ENCODE data around the gene SPTAN1.

The SPTAN1 gene

DNA sequence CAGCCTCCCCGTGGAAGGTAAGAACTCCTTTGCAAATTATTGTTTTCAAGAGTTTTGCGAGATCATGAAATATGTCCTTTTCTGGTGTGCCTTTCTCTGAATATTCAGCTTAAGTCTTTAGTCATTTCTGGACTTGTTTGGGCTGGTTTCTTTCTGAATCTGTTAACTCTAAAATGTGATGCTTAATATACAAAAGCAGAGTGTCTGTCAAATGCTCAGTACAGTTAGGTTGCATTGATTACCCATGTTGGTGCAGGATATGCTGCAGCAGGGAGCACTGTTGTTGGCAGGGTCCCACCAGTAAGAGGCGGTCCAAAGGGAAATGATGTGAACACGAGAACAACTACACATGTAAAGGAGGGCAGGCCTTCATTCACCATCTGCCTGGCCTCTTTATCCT is 47.7 kb downstream of the SPTAN1 start:
- DNase-seq (ENCODE audit: low read depth in 2 of 2), result no peak

DNA sequence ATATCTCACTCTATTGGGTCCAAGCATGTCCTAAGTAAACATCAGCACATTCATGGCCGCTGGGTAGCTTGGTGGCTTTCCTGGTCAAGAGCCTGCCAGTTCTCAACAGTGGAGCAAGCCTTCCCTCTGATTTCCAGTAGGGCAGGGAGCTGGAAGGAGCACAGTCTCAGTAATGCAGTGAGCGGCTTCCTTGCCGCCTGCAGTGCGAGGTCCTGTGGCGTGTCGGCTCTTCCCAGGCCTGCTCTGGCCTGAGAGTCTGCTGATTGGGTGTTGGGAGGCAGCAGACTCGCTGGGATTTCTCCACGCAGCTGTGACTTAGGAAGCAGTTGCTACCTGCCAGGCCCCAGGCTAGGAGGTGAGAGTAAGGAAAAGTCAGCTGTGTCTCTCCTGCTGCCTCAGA is 51.3 kb downstream of the SPTAN1 start:
- no peak for DNase-seq (ENCODE audit: low read depth in 2 of 2)

DNA sequence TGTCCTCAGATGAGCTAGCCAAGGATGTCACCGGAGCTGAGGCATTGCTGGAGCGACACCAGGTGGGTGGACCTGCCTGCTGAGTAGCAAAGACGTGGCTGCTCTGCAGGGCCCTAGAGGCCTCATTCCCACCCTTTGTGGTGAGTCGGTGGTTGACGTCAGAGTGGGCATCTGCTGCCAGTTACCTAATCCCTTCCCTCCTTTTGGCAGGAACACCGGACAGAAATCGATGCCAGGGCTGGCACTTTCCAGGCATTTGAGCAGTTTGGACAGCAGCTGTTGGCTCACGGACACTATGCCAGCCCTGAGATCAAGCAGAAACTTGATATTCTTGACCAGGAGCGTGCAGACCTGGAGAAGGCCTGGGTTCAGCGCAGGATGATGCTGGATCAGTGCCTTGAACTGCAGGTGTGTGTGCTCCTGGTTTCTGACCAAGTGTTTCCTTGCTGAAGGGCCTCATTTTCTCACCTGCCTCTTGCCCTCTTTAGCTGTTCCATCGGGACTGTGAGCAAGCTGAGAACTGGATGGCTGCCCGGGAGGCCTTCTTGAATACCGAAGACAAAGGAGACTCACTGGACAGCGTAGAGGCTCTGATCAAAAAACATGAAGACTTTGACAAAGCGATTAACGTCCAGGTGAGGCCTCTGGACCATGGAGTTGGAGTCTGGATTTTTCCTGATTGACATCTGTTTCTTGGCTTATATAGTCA is 55.4 kb downstream of the SPTAN1 start:
- DNase-seq (ENCODE audit: low read depth in 2 of 2), result no peak

DNA sequence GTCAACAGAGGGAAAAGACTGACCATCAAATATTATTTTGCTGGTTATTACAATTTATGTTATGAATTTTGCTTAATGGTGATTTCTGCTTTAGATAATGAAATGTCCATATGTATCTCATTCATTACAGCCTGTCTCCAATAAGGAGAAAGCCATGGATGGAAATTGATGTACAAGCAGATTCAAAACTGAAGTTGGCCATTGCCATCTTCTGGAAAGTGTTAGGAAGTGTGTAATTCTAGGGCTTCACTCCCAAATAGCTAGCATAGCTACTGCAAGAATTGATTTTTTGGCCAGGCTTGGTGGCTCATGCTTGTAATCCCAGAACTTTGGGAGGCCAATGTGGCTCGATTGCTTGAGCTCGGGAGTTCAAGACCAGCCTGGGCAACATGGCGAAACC is 58.5 kb downstream of the SPTAN1 start:
- no peak for DNase-seq (ENCODE audit: low read depth in 2 of 2)

DNA sequence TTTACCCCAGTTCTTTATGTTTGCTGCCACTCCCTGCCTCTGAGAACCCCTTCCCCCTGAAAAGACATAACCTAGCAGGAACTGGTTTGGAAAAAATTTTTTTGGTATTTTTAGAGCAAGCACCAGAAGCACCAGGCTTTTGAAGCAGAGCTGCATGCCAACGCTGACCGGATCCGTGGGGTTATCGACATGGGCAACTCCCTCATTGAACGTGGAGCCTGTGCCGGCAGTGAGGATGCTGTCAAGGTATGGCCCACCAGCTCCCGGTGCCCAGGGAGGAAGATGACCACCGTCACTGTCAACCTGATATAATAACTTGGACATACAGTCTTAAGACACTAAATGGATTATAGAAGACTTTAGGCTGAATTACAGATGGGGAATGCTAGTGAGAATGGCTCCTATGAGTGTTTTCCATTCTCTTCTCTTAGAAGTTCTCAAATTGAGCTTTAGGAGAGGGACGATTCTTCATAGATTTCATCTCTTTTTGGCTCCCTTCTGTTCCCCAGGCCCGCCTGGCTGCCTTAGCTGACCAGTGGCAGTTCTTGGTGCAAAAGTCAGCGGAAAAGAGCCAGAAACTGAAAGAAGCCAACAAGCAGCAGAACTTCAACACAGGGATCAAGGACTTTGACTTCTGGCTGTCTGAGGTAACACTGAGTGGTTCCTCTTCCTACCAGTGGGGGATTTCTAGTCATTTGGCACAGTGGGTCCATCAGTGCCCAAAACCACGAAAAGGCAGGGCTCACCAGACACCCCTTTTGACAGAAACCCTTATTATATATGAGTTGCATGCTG is 59.4 kb downstream of the SPTAN1 start:
- DNase-seq (ENCODE audit: low read depth in 2 of 2), result no peak

DNA sequence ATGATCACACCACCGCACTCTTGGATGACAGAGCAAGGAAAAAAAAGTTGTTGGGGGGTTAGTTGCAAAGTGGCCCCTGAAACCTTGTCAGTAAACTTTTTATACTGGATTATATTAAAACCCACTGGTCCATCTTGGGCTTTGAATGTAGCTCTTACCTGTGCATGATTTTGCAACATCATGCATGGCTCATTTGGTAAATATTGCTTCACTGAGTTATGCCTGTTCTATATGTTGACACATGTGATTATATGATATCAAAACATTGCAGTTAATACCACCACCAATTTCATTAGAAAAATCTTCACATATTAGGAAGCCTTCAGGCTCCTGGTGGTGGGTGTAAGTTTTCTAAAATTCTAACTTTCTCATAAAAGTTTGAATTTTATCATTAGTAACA is 62.3 kb downstream of the SPTAN1 start:
- no peak for DNase-seq (ENCODE audit: low read depth in 2 of 2)

DNA sequence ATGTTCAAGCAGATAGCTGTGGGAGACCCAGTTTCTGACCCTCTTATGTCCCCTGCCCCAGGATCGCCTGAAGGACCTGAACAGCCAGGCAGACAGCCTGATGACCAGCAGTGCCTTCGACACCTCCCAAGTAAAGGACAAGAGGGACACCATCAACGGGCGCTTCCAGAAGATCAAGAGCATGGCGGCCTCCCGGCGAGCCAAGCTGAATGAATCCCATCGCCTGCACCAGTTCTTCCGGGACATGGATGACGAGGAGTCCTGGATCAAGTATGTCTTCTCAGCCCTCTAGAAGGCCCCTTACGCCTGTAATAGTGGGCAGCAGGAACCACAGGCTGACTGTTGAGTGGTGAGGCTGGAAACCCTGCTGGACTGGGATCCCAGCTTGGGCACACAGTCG is 63.2 kb downstream of the SPTAN1 start:
- no peak for DNase-seq (ENCODE audit: low read depth in 2 of 2)

DNA sequence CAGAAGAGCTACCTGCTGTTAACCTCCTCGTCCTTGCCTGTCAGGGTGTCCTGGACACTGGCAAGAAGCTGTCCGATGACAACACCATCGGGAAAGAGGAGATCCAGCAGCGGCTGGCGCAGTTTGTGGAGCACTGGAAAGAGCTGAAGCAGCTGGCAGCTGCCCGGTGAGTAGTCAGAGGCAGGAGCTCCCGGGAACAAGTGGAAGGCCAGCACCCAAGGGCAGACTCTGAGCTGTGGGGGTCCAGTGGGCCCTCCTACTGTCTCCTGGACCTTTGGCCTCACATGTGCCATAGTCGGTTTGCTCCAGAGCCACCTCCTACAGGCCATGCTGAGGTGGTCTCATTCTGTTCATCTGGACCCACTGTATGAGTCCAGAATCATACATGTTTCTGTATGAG is 65.6 kb downstream of the SPTAN1 start:
- DNase-seq (ENCODE audit: low read depth in 2 of 2), result no peak

DNA sequence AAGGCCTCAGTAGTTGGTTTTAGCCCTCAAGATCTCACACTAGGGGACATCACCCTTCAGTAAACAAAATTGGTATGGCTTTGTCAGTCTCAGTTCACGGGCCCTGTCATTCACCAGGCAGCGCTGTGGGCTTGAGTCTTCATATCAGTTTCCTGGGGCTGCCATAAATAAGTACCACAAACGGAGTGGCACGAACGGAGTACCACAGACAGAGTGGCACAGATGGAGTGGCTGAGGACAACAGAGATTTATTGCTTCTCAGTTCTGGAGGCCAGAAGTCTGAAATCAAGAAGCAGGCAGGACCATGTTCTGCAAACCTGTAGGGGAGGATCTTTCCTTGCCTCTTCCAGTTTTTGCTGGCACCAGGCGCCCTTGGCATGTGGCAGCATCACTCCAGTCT is 66.7 kb downstream of the SPTAN1 start:
- no peak for DNase-seq (ENCODE audit: low read depth in 2 of 2)

DNA sequence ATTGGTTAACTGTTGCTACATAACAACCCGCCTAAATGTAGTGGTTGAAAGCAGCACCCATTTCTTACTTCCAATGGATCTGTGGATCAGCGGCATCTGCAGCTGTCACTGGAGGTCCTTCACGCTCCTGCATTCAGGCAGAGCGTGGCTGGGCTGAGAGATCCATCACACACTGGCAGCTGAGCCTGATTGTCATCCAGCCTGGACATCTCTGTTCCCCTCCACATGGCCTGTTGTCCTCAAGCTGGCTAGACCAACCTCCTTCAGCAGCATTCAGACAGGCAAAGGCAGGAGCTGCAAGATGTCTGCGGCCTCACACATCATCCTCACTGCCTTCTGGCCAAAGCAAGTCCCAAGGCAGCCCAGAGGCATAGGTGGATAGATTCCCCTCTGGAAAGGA is 67.4 kb downstream of the SPTAN1 start:
- no peak for DNase-seq (ENCODE audit: low read depth in 2 of 2)

DNA sequence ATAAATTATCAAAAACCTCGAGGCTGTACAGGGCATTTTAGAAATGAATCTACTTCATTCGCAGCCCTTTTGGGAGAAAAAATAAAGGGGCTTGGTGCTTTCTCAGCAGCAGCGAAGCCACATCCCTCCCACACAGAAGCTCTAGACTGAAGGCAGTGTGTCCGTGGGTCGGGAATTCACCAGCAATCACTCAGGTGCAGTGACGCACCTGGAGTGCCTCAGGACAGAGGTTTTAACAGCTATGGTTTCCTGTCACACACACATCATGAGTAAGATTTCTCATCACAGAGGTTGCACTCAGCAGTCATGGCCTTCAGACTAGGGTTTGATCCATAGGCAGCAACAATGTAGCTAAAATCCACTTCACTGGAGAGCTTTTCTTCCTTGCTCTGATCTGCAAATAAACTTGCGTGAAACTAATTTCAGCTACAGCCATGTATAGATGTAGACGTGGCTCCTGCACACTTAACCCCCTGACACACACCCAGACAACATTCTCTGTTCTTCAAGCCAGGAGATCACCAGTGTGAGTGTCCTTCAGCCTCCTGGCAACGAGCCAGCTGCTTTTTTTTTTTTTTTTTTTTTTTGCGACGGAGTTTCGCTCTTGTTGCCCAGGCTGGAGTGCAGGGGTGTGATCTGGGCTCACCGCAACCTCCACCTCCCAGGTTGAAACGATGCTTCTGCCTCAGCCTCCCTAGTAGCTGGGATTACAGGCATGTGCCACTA is 69.5 kb downstream of the SPTAN1 start:
- no peak for DNase-seq (ENCODE audit: low read depth in 2 of 2)

DNA sequence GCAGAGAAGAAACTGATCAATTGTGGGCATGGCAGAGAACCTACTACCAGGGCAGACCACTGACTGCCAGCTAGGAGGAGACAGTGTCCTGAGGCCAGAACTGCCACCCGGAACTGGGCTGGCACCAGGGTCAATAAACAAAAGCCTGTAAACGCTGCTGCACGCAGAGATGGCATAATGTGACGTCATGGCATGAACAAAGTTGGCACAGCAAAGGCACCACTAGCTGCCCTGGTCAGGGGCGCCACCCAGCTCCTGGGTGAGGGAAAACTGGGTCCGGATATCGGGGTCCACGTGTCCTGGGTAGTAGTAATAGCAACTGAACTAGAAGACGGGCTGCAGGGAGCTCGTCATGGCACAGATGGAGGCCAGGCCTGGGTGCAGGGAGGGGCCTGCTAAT is 72.2 kb downstream of the SPTAN1 start:
- no peak for DNase-seq (ENCODE audit: low read depth in 2 of 2)

DNA sequence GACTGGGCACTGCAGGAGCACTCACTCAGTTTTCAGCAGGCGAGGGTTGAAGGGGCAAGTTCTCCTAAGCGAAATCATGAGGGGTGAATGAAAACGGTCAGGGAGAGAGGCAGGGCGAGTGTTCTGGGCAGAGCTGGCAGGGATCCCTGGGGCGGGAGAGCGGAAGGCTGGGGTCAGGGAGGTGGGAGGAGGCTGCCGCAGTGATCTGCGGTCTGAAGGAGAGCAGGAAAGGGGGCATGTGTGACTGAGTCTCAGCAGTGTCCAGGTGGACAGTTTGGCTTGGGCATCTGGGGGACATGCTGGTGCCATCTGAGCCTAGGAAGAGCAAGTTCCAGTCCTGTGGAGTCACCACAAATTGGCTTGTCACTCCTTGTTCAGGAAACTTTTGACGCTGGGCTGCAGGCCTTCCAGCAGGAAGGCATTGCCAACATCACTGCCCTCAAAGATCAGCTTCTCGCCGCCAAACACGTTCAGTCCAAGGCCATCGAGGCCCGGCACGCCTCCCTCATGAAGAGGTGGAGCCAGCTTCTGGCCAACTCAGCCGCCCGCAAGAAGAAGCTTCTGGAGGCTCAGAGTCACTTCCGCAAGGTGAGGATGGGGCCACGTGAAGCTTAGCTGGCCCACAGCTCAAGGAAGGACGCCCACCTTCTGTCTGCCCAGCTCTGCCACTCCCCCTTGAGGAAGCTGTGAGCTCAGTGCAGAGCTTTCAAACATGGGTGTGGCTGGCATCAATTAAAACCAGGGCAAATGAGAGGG is 73.2 kb downstream of the SPTAN1 start:
- no peak for DNase-seq (ENCODE audit: low read depth in 2 of 2)

DNA sequence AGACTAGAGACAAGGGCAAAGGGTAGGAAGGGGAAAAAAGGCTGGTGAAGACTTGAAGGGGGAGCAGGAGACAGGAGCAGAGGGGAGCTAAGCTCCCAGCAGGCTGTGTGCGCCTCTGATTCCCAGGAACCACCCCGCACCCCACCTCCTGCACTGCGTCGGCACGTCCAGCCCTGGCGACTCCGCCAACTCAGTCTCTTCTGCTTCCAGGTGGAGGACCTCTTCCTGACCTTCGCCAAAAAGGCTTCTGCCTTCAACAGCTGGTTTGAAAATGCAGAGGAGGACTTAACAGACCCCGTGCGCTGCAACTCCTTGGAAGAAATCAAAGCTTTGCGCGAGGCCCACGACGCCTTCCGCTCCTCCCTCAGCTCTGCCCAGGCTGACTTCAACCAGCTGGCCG is 73.8 kb downstream of the SPTAN1 start:
- no peak for DNase-seq (ENCODE audit: low read depth in 2 of 2)

DNA sequence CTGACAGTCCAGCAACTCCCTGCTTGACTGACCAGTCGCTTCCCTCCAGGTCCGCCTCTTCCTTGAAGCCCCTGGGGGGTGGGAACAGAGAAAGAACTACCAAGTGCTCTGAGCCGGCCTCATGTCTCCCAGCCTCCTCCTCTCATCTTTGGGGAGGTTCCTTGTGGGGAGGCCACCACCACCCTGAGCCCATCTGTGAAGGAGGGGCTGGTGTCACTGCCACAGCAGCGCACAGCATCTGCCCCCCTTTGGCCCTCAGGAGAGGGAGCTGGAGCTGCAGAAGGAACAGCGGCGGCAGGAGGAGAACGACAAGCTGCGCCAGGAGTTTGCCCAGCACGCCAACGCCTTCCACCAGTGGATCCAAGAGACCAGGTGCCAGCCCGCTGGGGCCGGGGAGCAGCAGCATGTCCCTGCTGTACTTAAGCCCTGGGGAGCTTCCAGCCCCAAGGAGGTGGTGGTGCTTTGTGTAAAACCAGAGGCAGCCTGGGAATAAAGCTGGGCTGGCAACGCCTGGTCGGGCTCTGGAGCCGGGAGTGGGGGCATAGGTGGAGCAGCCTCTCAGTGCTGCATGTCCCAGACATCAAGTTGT is 74.8 kb downstream of the SPTAN1 start:
- no peak for DNase-seq (ENCODE audit: low read depth in 2 of 2)

DNA sequence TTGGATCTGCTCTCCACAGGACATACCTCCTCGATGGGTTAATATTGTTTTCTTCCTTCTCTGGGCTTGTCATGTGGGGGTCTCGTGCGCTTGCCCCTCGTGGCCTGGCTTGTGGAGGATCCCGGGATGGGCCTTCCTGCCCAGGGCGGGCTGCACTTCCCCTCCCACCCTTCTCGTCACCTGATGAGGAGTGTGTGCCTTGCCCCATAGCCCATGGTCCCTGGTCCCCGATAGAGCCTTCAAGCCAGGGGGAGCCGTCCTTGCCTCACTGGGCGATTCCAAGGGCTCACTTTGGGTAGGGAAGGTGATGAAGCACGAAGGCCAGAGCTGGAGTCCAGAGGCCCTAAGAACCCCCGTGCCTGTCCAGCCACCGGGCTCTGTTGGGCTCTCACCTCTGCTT is 75.5 kb downstream of the SPTAN1 start:
- no peak for DNase-seq (ENCODE audit: low read depth in 2 of 2)

DNA sequence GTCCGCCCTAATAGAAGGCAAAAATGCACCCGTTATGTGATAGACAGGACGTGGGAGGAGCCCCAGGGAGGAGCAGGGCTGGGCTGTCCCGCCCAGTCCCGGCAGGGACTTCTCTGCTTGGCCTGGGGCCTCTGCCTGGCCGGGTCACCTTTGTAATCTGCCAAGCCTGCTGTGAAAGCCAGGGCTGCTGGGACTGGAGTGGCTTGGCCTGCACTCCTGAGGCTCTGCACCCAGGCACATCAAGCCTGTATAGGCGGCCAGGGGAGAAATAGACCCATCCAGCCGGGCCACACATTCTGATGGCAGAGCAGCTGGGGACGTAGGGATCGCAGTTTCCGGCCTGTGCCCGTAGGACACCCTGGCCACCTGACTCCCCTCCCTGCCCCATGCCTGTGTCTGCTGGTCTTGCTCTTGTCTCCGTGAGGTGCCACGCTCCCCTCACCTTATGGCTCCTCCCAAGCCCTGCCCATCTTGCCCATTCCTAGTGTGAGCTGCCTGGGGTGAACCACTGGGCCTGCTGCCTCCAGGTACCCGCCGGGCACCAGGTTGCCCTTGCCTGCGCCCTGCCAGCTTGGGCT is 76.2 kb downstream of the SPTAN1 start:
- DNase-seq (ENCODE audit: low read depth in 2 of 2), result no peak

DNA sequence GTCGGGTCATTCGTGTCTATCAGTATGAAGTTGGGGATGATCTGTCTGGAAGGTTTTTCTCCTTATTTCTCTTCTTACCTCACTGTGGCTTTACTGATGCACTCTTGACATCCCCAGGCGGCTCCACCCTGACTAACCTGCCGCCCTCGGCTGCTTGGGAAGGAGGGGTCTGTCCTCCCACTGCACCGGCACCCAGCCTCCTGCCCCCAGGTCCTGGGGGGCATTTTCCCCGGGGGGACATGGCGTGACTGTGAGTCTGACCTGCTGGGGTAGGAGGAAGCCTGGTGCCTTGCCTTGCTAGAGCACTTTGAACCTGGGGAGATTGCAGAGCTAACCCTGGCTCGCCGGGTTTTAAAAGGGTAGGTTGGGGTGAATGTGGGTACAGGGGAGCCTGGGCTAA is 76.7 kb downstream of the SPTAN1 start:
- DNase-seq (ENCODE audit: low read depth in 2 of 2), result no peak

DNA sequence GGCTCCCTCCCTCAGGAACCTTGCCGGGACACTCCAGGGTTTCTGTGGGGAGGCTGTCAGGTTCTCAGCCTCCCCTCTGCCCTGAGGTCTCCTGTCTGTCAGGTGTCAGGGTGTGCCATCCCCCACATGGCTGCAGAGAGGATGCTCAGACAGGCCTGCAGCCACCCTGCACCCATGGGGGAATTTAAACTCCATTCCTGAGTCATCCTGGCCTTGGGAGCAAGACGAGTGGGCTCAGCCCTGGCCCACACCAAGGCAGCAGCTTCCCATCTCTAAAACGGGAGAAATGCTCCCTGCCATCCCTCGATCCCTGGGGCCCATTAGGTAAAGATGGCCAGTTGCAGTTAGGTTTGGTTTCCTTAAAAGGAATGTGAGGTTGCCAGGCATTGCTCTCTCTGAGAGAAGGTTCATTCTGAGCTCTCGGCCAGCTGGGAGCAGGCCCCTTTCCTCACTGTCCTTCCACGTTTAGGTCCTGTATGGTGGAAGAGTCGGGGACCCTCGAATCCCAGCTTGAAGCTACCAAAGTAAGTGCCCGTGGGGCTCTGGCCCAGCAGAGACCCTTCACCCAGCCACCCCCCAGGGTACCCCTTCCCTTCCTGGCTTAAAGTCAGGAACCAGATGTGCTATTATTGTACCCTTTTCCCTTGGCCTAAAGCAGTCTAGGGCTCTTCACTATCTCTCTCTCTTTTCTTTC is 77.6 kb downstream of the SPTAN1 start:
- DNase-seq (ENCODE audit: low read depth in 2 of 2), result no peak

DNA sequence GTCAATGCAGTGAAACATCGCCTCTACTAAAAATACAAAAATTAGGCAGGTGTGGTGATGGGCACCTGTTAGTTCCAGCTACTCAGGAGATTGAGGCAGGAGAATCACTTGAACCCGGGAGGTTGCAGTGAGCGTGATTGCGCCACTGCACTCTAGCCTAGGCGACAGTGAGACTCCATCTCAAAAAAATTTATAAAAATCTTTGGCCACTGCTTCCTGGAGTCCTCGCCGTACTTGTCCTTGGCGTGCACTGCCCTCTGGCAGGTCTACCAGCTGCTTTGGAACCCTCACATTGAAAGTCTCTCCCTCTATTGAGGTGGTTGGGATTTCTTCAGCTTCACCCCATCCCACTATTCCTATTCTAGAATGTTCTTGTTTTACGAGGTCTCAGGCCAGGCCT is 79.2 kb downstream of the SPTAN1 start:
- DNase-seq (ENCODE audit: low read depth in 2 of 2), result no peak

DNA sequence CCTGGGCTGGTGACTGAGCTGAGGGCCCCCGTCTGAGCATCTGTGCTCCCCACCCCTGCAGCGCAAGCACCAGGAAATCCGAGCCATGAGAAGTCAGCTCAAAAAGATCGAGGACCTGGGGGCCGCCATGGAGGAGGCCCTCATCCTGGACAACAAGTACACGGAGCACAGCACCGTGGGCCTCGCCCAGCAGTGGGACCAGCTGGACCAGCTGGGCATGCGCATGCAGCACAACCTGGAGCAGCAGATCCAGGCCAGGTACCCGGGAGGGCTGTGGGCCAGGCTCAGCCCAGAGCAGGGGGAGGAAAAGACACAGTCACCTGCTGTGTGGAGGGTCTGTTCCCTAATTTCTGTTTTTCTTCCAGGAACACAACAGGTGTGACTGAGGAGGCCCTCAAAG is 79.7 kb downstream of the SPTAN1 start:
- DNase-seq (ENCODE audit: low read depth in 2 of 2), result no peak
